Measurements from ENCODE around the gene ZNF217.

DNA sequence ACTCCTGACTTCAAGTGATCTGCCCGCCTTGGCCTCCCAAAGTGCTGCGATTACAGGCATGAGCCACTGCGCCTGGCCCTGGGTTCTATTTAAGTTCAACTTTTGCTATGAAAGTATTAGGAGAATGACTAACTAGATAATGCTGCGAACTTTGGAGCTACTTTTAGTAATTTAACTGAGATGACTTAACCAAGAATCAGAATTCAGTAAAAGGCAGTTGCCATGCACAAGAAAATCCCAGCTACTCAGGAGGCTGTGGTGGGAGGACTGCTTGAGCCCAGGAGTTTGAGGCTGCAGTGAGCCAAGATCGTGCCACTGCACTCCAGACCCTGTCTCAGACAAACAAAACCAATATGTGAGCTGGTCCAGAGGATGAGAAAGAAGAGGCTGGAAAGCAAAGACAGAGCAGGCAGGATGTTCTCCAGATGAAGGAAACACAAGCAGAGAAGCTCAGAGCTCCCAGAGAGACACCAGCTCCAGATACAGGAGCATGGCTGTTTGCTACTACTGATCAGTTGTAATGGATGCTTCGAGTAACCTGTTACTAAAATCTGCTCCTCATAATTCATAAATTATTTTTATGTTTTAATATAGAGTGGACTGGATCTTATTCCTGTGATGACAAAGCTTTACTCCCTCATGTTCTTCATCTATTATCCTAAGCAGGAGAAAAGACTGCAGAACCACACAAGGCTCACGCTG, 23.9 kb downstream of the ZNF217 start:
- TF ChIP-seq, protein P1, sequence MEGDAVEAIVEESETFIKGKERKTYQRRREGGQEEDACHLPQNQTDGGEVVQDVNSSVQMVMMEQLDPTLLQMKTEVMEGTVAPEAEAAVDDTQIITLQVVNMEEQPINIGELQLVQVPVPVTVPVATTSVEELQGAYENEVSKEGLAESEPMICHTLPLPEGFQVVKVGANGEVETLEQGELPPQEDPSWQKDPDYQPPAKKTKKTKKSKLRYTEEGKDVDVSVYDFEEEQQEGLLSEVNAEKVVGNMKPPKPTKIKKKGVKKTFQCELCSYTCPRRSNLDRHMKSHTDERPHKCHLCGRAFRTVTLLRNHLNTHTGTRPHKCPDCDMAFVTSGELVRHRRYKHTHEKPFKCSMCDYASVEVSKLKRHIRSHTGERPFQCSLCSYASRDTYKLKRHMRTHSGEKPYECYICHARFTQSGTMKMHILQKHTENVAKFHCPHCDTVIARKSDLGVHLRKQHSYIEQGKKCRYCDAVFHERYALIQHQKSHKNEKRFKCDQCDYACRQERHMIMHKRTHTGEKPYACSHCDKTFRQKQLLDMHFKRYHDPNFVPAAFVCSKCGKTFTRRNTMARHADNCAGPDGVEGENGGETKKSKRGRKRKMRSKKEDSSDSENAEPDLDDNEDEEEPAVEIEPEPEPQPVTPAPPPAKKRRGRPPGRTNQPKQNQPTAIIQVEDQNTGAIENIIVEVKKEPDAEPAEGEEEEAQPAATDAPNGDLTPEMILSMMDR (IDR thresholded peaks at IDR 0.05; ENCODE audit: low read depth, low read length): no peak
- no peak for TF ChIP-seq EZH2phosphoT487 (IDR thresholded peaks at IDR 0.05; ENCODE audit: low read depth)

Measured in OCI-LY3 (cell line).